ENCODE measurements around the gene FAU. TPM values are rescaled to one million over a fixed set of nuclear protein-coding genes. Genes with fewer than 3 reads are reported as not detected.

FAU gene
- total RNA-seq (2022; extraction: Qiagen RNA extraction; ENCODE audit: low read depth), result 660 to 1,037 TPM (median 959 TPM) in 5 replicates

GRCh38 chr11:65121865-65122696 lies at the start of gene FAU, which contains the start of gene MRPL49:
Gene FAU, minus strand, starts transcription at chr11:65122134. Its CDS starts 321 bp downstream, at chr11:65121813.
Gene MRPL49, plus strand, starts transcription at chr11:65122321. Its CDS starts 26 bp downstream, at chr11:65122347.

GRCh38 chr11:65170058-65170534 lies 48.2 kb upstream of the FAU start, which contains the start of gene SPDYC:
Gene SPDYC, plus strand, starts transcription at chr11:65170233. Its CDS starts 1,125 bp downstream, at chr11:65171358.

GRCh38 chr11:65134240-65134951 lies 12.5 kb upstream of the FAU start, which contains the start of gene SYVN1:
Gene SYVN1, minus strand, starts transcription at chr11:65134519. Its CDS starts 918 bp downstream, at chr11:65133601.

GRCh38 chr11:65117206-65118096 lies 4.5 kb downstream of the FAU start, which contains the start of gene ZNHIT2:
Gene ZNHIT2, minus strand, starts transcription at chr11:65117701. Its CDS starts 48 bp downstream, at chr11:65117653.

GRCh38 chr11:65111744-65112545 lies 10.0 kb downstream of the FAU start, which contains the start of gene TM7SF2:
Gene TM7SF2, plus strand, starts transcription at chr11:65111872. Its CDS starts 144 bp downstream, at chr11:65112016.

GRCh38 chr11:65095974-65096806 lies 25.7 kb downstream of the FAU start, which contains the start of gene VPS51:
Gene VPS51, plus strand, starts transcription at chr11:65096214. Its CDS starts 37 bp downstream, at chr11:65096251.

GRCh38 chr11:65083834-65084597 lies 37.9 kb downstream of the FAU start, which contains the start of the genes CDCA5 and ZFPL1:
Gene CDCA5, minus strand, starts transcription at chr11:65084040. Its CDS starts 62 bp downstream, at chr11:65083978.
Gene ZFPL1, plus strand, starts transcription at chr11:65084222. Its CDS starts 477 bp downstream, at chr11:65084699.

Other genes with a start within 250 kb of the FAU start
- gene EHD1, start 243.5 kb downstream of the FAU start, total RNA-seq (2022; extraction: Qiagen RNA extraction; ENCODE audit: low read depth), result 93.7 to 127 TPM (median 121 TPM) in 5 replicates
- gene ATG2A, start 204.9 kb downstream of the FAU start, total RNA-seq (2022; extraction: Qiagen RNA extraction; ENCODE audit: low read depth), result 10.9 to 23.2 TPM (median 22.0 TPM) in 5 replicates
- 2.7 to 6.1 TPM (median 4.4 TPM) in 5 replicates for gene PPP2R5B, start 197.4 kb downstream of the FAU start, total RNA-seq (2022; extraction: Qiagen RNA extraction; ENCODE audit: low read depth)
- gene GPHA2, start 186.2 kb downstream of the FAU start, total RNA-seq (2022; extraction: Qiagen RNA extraction; ENCODE audit: low read depth), result not detected in 5 replicates
- not detected in 5 replicates for gene MAJIN, start 150.0 kb downstream of the FAU start, total RNA-seq (2022; extraction: Qiagen RNA extraction; ENCODE audit: low read depth)
- 0.54 to 0.98 TPM (median 0.74 TPM) in 5 replicates for gene BATF2, start 125.2 kb downstream of the FAU start, total RNA-seq (2022; extraction: Qiagen RNA extraction; ENCODE audit: low read depth)
- 167 to 190 TPM (median 185 TPM) in 5 replicates for gene ARL2, start 108.0 kb downstream of the FAU start, total RNA-seq (2022; extraction: Qiagen RNA extraction; ENCODE audit: low read depth)
- 21.9 to 25.1 TPM (median 22.4 TPM) in 5 replicates for gene SNX15, start 94.7 kb downstream of the FAU start, total RNA-seq (2022; extraction: Qiagen RNA extraction; ENCODE audit: low read depth)
- 27.0 to 62.7 TPM (median 56.1 TPM) in 5 replicates for gene SAC3D1, start 80.9 kb downstream of the FAU start, total RNA-seq (2022; extraction: Qiagen RNA extraction; ENCODE audit: low read depth)
- gene NAALADL1, start 63.6 kb downstream of the FAU start, total RNA-seq (2022; extraction: Qiagen RNA extraction; ENCODE audit: low read depth), result not detected in 5 replicates
- gene CDCA5, start 38.1 kb downstream of the FAU start, total RNA-seq (2022; extraction: Qiagen RNA extraction; ENCODE audit: low read depth), result 53.2 to 69.3 TPM (median 67.2 TPM) in 5 replicates
- 29.6 to 35.3 TPM (median 30.6 TPM) in 5 replicates for gene ZFPL1, start 37.9 kb downstream of the FAU start, total RNA-seq (2022; extraction: Qiagen RNA extraction; ENCODE audit: low read depth)
- 49.7 to 55.7 TPM (median 55.4 TPM) in 5 replicates for gene VPS51, start 25.9 kb downstream of the FAU start, total RNA-seq (2022; extraction: Qiagen RNA extraction; ENCODE audit: low read depth)
- 3.7 to 10.9 TPM (median 5.7 TPM) in 5 replicates for gene TM7SF2, start 10.3 kb downstream of the FAU start, total RNA-seq (2022; extraction: Qiagen RNA extraction; ENCODE audit: low read depth)
- 11.5 to 24.2 TPM (median 22.7 TPM) in 5 replicates for gene ZNHIT2, start 4.4 kb downstream of the FAU start, total RNA-seq (2022; extraction: Qiagen RNA extraction; ENCODE audit: low read depth)
- gene MRPL49, start 187 bp upstream of the FAU start, total RNA-seq (2022; extraction: Qiagen RNA extraction; ENCODE audit: low read depth), result 56.2 to 79.8 TPM (median 71.3 TPM) in 5 replicates
- 24.2 to 45.2 TPM (median 43.1 TPM) in 5 replicates for gene SYVN1, start 12.4 kb upstream of the FAU start, total RNA-seq (2022; extraction: Qiagen RNA extraction; ENCODE audit: low read depth)
- gene SPDYC, start 48.1 kb upstream of the FAU start, total RNA-seq (2022; extraction: Qiagen RNA extraction; ENCODE audit: low read depth), result not detected in 5 replicates
- gene CAPN1, start 59.8 kb upstream of the FAU start, total RNA-seq (2022; extraction: Qiagen RNA extraction; ENCODE audit: low read depth), result 75.9 to 131 TPM (median 115 TPM) in 5 replicates
- gene POLA2, start 139.8 kb upstream of the FAU start, total RNA-seq (2022; extraction: Qiagen RNA extraction; ENCODE audit: low read depth), result 13.8 to 24.5 TPM (median 18.0 TPM) in 5 replicates
- 13.7 to 22.4 TPM (median 14.9 TPM) in 5 replicates for gene CDC42EP2, start 192.7 kb upstream of the FAU start, total RNA-seq (2022; extraction: Qiagen RNA extraction; ENCODE audit: low read depth)
- gene DPF2, start 211.7 kb upstream of the FAU start, total RNA-seq (2022; extraction: Qiagen RNA extraction; ENCODE audit: low read depth), result 39.2 to 48.6 TPM (median 42.1 TPM) in 5 replicates
- 0.39 to 1.2 TPM (median 1.1 TPM) in 5 replicates for gene TIGD3, start 232.6 kb upstream of the FAU start, total RNA-seq (2022; extraction: Qiagen RNA extraction; ENCODE audit: low read depth)